GM13976 (cell line): ENCODE data around the gene KDM4E.
"Not testable (repeated sequence)": the region's sequence is repeated elsewhere in the genome, so short reads cannot be mapped to it uniquely, and the experiment has no call there.

Experiments
- DNase-seq: peaks from one replicate; pipeline ENCODE4 v3.0.0; 2012; ENCODE audit warnings: low spot score
- CTCF ChIP-seq: IDR thresholded peaks from 2 replicates; pipeline ENCODE4 v1.5.1; 2012; ENCODE audit warnings: borderline replicate concordance, mild to moderate bottlenecking; ENCODE audit not compliant: insufficient read depth; ENCODE audit errors: extremely low read depth, missing control alignments, control extremely low read depth
- in situ Hi-C: fragments of 300-500 bp; cut with MboI; formaldehyde crosslinking; loops from one replicate; pipeline ENCODE4 v1.12.0; 2022; ENCODE audit warnings: low sequenced_read_pairs, mixed read lengths, inconsistent platforms; ENCODE audit not compliant: unreplicated experiment

Gene KDM4E

GRCh38 chr11:95045812-95046211, 20.8 kb downstream of the KDM4E start:
- TF ChIP-seq CTCF, result no peak
- in situ Hi-C loops, result no loop called here
- DNase-seq, result no peak

- in situ Hi-C loops, DNase-seq: not testable (repeated sequence)
Measured at GRCh38 chr11:95049122-95049521, 24.1 kb downstream of the KDM4E start, which contains the start of gene KDM4F. Gene KDM4F, plus strand, starts transcription at chr11:95049422.

GRCh38 chr11:95050595-95051202, 25.6 kb downstream of the KDM4E start:
- in situ Hi-C loops, result no loop called here
- no peak for DNase-seq
- TF ChIP-seq CTCF, result no peak

- no peak for TF ChIP-seq CTCF
- in situ Hi-C loops, result no loop called here
- DNase-seq, result no peak
Measured at GRCh38 chr11:95054356-95054755, 29.3 kb downstream of the KDM4E start.

- in situ Hi-C loops, result no loop called here
- DNase-seq, result peak; percentile 44
- no peak for TF ChIP-seq CTCF
Measured at GRCh38 chr11:95055283-95055897, 30.3 kb downstream of the KDM4E start.

GRCh38 chr11:95057959-95058358, 32.9 kb downstream of the KDM4E start:
- in situ Hi-C loops, result no loop called here
- no peak for DNase-seq

More at GRCh38 chr11:95057959-95058358, 32.9 kb downstream of the KDM4E start:
- TF ChIP-seq CTCF, result no peak
